A549 (cell line): ENCODE measurements around the gene SHC1. TPM values are rescaled to one million over a fixed set of nuclear protein-coding genes. Genes with fewer than 3 reads are reported as not detected.
A peak's percentile ranks its signal among the peaks of the same experiment; 100 is the strongest.

ENCODE experiments used
- ATAC-seq, 2 experiments: fragments of 200-7000 bp in 1 of 2; fragments of >200 bp in 1 of 2; cut with Nextera tagmentation in 1 of 2; cut with Tn5 transposase in 1 of 2; 3 replicates each; pipeline versions ENCODE4 v1.8.0 to v1.9.1; 2018 to 2020; ENCODE audit warnings: mild to moderate bottlenecking in 1 of 2, moderate library complexity in 1 of 2
- CTCF ChIA-PET: fragments of 300-600 bp; sonication (Branson Sonifier 250); formaldehyde crosslinking; extraction: SDS; loops from one replicate; lab custom pipeline; 2021; ENCODE audit warnings: antibody characterized with exemption, inconsistent platforms; lab: Yijun Ruan, JAX
- POLR2A ChIA-PET: fragments of 350-600 bp; formaldehyde crosslinking; extraction: SDS; loops from one replicate; lab custom pipeline; 2021; ENCODE audit warnings: antibody characterized with exemption, inconsistent platforms; lab: Yijun Ruan, JAX
- DNase-seq, 2 experiments: peaks; one replicate each; pipeline versions ENCODE4 v3.0.0 to v3.0.0-alpha.2; 2011 to 2016; ENCODE audit warnings: low read depth in 1 of 2, low spot score in 1 of 2
- FAIRE-seq: peaks from 2 replicates; lab custom pipeline; 2011; peaks lifted over from hg19 to GRCh38; lab: Jason Lieb, UNC
- H3K27ac ChIP-seq, 2 experiments: fragments of >200 bp; sonication (Bioruptor Twin); formaldehyde crosslinking; 3 replicates each; pipeline ENCODE4 v1.5.1; 2016 to 2017
- H3K4me1 ChIP-seq: fragments of >200 bp; sonication (Bioruptor Twin); formaldehyde crosslinking; 3 replicates; pipeline ENCODE4 v1.6.1; 2016
- H3K4me2 ChIP-seq: fragments of >200 bp; sonication (Bioruptor Twin); formaldehyde crosslinking; 3 replicates; pipeline ENCODE4 v1.6.1; 2016
- H3K4me3 ChIP-seq: fragments of >200 bp; sonication (Bioruptor Twin); formaldehyde crosslinking; 3 replicates; pipeline ENCODE4 v1.5.1; 2016
- H3K9me3 ChIP-seq: fragments of >200 bp; sonication (Bioruptor Twin); formaldehyde crosslinking; 3 replicates; pipeline ENCODE4 v1.6.1; 2016
- BHLHE40 ChIP-seq: IDR thresholded peaks from 2 replicates; pipeline ENCODE4 v1.6.1; 2012; ENCODE audit warnings: low read depth, low read length, inconsistent platforms
- CBX2 ChIP-seq: fragments of 200-600 bp; sonication (generic); IDR thresholded peaks from 2 replicates; pipeline ENCODE4 v1.6.1; 2016; ENCODE audit warnings: low read depth, mild to moderate bottlenecking, borderline replicate concordance
- CEBPB ChIP-seq, 2 experiments: fragments of >200 bp in 1 of 2; sonication (Bioruptor Twin) in 1 of 2; formaldehyde crosslinking in 1 of 2; IDR thresholded peaks; 2 replicates each; pipeline ENCODE4 v1.6.1; 2012 to 2016
- CHD2 ChIP-seq: fragments of 150-350 bp; IDR thresholded peaks from 2 replicates; pipeline ENCODE4 v1.6.1; 2014; ENCODE audit warnings: low read length; ENCODE audit not compliant: partially characterized antibody
- CHD4 ChIP-seq: fragments of 200-600 bp; sonication (generic); IDR thresholded peaks from 2 replicates; pipeline ENCODE4 v1.6.1; 2016; ENCODE audit warnings: antibody characterized with exemption, mild to moderate bottlenecking, borderline replicate concordance
- E2F6 ChIP-seq: IDR thresholded peaks from 2 replicates; pipeline ENCODE4 v1.6.1; 2012; ENCODE audit warnings: low read depth, borderline replicate concordance
- EHMT2 ChIP-seq: fragments of 200-600 bp; sonication (generic); IDR thresholded peaks from 2 replicates; pipeline ENCODE4 v1.6.1; 2016; ENCODE audit warnings: antibody characterized with exemption, low read depth, mild to moderate bottlenecking, moderate library complexity
- ESRRA ChIP-seq: fragments of 150-350 bp; IDR thresholded peaks from 2 replicates; pipeline ENCODE4 v1.6.1; 2014; ENCODE audit warnings: mild to moderate bottlenecking, low read length, borderline replicate concordance
- FOSB ChIP-seq: fragments of 250-450 bp; sonication (Bioruptor Pico); IDR thresholded peaks from 2 replicates; pipeline ENCODE4 v1.5.0; 2020; ENCODE audit warnings: mild to moderate bottlenecking, moderate library complexity
- FOSL2 ChIP-seq, 2 experiments: fragments of 450-650 bp in 1 of 2; fragments of >200 bp in 1 of 2; sonication (Bioruptor Twin) in 1 of 2; formaldehyde crosslinking; IDR thresholded peaks; 2 replicates each; pipeline versions ENCODE4 v1.5.0 to v1.6.1; 2016 to 2020; ENCODE audit warnings: mild to moderate bottlenecking in 1 of 2, moderate library complexity in 1 of 2
- FOXS1 ChIP-seq: fragments of 250-450 bp; sonication (Bioruptor Pico); IDR thresholded peaks from 2 replicates; pipeline ENCODE4 v1.5.0; 2020; ENCODE audit warnings: mild to moderate bottlenecking, moderate library complexity
- HDAC2 ChIP-seq: fragments of 200-600 bp; sonication (generic); IDR thresholded peaks from 2 replicates; pipeline ENCODE4 v1.6.1; 2016
- HOXA7 ChIP-seq: fragments of 250-450 bp; sonication (Bioruptor Pico); IDR thresholded peaks from 2 replicates; pipeline ENCODE4 v1.5.0; 2020; ENCODE audit warnings: mild to moderate bottlenecking, moderate library complexity
- HOXB5 ChIP-seq: fragments of 250-450 bp; sonication (Bioruptor Pico); IDR thresholded peaks from 2 replicates; pipeline ENCODE4 v1.5.0; 2020; ENCODE audit warnings: mild to moderate bottlenecking, moderate library complexity
- JUN ChIP-seq, 2 experiments: fragments of >200 bp; sonication (Bioruptor Twin); formaldehyde crosslinking; IDR thresholded peaks; 2 replicates in 1 of 2; 3 replicates in 1 of 2; pipeline ENCODE4 v1.6.1; 2016 to 2017
- JUNB ChIP-seq: fragments of >200 bp; sonication (Bioruptor Twin); formaldehyde crosslinking; IDR thresholded peaks from 2 replicates; pipeline ENCODE4 v1.6.1; 2016
- KDM5A ChIP-seq: fragments of 200-600 bp; sonication (generic); IDR thresholded peaks from 2 replicates; pipeline ENCODE4 v1.6.1; 2016; ENCODE audit warnings: antibody characterized with exemption, mild to moderate bottlenecking
- MAFK ChIP-seq: fragments of 450-650 bp; IDR thresholded peaks from 2 replicates; pipeline ENCODE4 v1.6.1; 2014; ENCODE audit not compliant: partially characterized antibody
- MAX ChIP-seq: IDR thresholded peaks from 2 replicates; pipeline ENCODE4 v1.6.1; 2012
- MAZ ChIP-seq: fragments of 150-350 bp; IDR thresholded peaks from 2 replicates; pipeline ENCODE4 v1.6.1; 2014; ENCODE audit warnings: antibody characterized with exemption, low read depth, low read length, borderline replicate concordance
- NR3C1 ChIP-seq: fragments of >200 bp; sonication (Bioruptor Twin); formaldehyde crosslinking; IDR thresholded peaks from 3 replicates; pipeline ENCODE4 v1.6.1; 2017
- PHF8 ChIP-seq: fragments of 200-600 bp; sonication (generic); IDR thresholded peaks from 2 replicates; pipeline ENCODE4 v1.6.1; 2016; ENCODE audit warnings: low read depth, mild to moderate bottlenecking, antibody characterized with exemption, moderate library complexity, borderline replicate concordance
- POLR2A ChIP-seq: IDR thresholded peaks from 2 replicates; pipeline ENCODE4 v1.6.1; 2012; ENCODE audit warnings: mild to moderate bottlenecking, low read length
- RAD21 ChIP-seq, 2 experiments: fragments of >200 bp in 1 of 2; sonication (Bioruptor Twin) in 1 of 2; formaldehyde crosslinking in 1 of 2; IDR thresholded peaks in 1 of 2; conservative IDR thresholded peaks in 1 of 2; 2 replicates in 1 of 2; 3 replicates in 1 of 2; pipeline ENCODE4 v1.6.1; 2012 to 2018; ENCODE audit warnings: inconsistent platforms in 1 of 2
- RFX5 ChIP-seq: fragments of 450-650 bp; IDR thresholded peaks from 2 replicates; pipeline ENCODE4 v1.7.1; 2014; ENCODE audit warnings: antibody characterized with exemption, mild to moderate bottlenecking, moderate library complexity
- RNF2 ChIP-seq: fragments of 200-600 bp; sonication (generic); IDR thresholded peaks from 2 replicates; pipeline ENCODE4 v1.6.1; 2016; ENCODE audit warnings: low read depth, mild to moderate bottlenecking, antibody characterized with exemption, moderate library complexity, borderline replicate concordance
- TFCP2L1 ChIP-seq: fragments of 250-450 bp; sonication (Bioruptor Pico); IDR thresholded peaks from 2 replicates; pipeline ENCODE4 v1.5.0; 2021; ENCODE audit warnings: mild to moderate bottlenecking
- TP53 ChIP-seq: fragments of 250-450 bp; sonication (Bioruptor Pico); IDR thresholded peaks from 2 replicates; pipeline ENCODE4 v1.5.0; 2021; ENCODE audit warnings: mild to moderate bottlenecking, moderate library complexity
- ZC3H11A ChIP-seq: fragments of 450-650 bp; IDR thresholded peaks from 2 replicates; pipeline ENCODE4 v1.6.1; 2014; ENCODE audit warnings: antibody characterized with exemption, mild to moderate bottlenecking
- ZFP36 ChIP-seq: fragments of 450-650 bp; IDR thresholded peaks from 2 replicates; pipeline ENCODE4 v1.6.1; 2014; ENCODE audit warnings: borderline replicate concordance; ENCODE audit not compliant: partially characterized antibody
- WGBS: methylation state at CpG from one replicate; pipeline ENCODE4 v1.1.6; 2017; ENCODE audit errors: missing lambda C conversion rate; 5-methylcytosine and 5-hydroxymethylcytosine counted together
- polyA plus RNA-seq, 4 experiments: library from polyadenylated mRNA; depleted of rRNA in 3 of 4; stranded (reverse); fragments of >200 nt; fragmentation: RNase III in 1 of 4; extraction: RNeasy Plus Mini Kit Qiagen cat#74134 plus additional on column Dnase treatment in 1 of 4; gene quantifications; 2 replicates in 3 of 4; 3 replicates in 1 of 4; pipeline ENCODE4 v1.2.3, GENCODE V29; 2011 to 2017
- TF ChIP-seq, protein P1 (sequence below): fragments of 250-450 bp; sonication (Bioruptor Pico); IDR thresholded peaks from 2 replicates; pipeline ENCODE4 v1.5.0; 2021; ENCODE audit warnings: mild to moderate bottlenecking, moderate library complexity, borderline replicate concordance
- TF ChIP-seq, protein P2 (sequence below): fragments of >200 bp; sonication (Bioruptor Twin); formaldehyde crosslinking; IDR thresholded peaks from 3 replicates; pipeline ENCODE4 v1.6.1; 2016
- TF ChIP-seq, protein P3 (sequence below): IDR thresholded peaks from 2 replicates; pipeline ENCODE4 v1.6.1; 2012

Gene SHC1
- polyA plus RNA-seq, 2 of the 4 experiments (the other 2 are of a cell fraction): 118 to 174 TPM

DNA sequence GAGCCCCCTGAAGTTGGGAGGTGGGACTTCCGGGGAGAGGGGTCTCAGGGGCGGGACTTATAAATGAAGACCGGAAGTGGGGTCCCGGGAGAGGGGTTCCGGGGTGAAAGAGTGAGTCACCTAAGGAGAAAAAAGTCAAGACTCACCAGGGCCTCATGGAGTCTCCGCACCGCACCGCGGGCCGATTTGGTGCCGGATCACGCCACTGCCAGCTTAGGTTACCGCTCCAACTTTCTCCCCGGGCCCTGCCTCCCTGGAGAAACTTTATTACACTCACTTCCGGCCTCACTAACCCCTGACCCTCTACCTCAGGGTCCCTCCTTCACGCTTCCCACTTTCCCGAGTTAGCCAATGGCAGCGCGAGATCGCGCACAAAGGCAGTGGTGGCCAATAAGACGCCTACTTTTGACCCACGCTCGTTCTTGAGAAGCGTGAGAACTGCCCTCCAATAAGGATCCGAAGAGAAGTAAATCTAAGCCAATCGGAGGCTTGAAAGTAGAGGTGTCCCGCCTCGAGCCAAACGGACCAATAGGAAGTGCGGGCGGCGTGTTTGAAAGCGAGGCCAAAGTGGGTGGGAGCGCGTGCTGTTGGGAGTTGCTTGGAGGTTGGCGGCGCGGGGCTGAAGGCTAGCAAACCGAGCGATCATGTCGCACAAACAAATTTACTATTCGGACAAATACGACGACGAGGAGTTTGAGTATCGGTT lies 3.7 kb upstream of the SHC1 start, which contains the start of gene CKS1B:
CKS1B (plus strand) TSS at position 580 of the 706 bp plus-strand sequence; CDS start at position 645, 65 bp downstream.
- TF ChIP-seq MAX (peak; percentile 96), HOXA7 (CRISPR knock-in tag) (peak; percentile 89), JUN (IDR thresholded peaks at IDR 0.05) (peak in 1 of 2 experiments; percentile 47; a peak in 1 of 5 replicates), E2F6 (peak; percentile 85), EHMT2 (no peak), CHD2 (peak; percentile 28), JUNB (0 out of 2 replicates have a peak, but pooled peaks have one; percentile 11), TFCP2L1 (CRISPR knock-in tag) (peak; percentile 91), CBX2 (no peak), BHLHE40 (no peak), CHD4 (no peak), ESRRA (no peak), HOXB5 (CRISPR knock-in tag) (peak; percentile 71; the same call in 1 of the 2 replicates), HDAC2 (no peak), RAD21 (conservative IDR thresholded peaks at IDR 0.05 in 1 of 2, IDR thresholded peaks at IDR 0.05 in 1 of 2) (no peak), PHF8 (no peak; the same call in 1 of the 2 replicates), RFX5 (peak; percentile 72; the same call in 1 of the 2 replicates), NR3C1 (no peak), POLR2A (peak; percentile 24; the same call in 1 of the 2 replicates), TP53 (CRISPR knock-in tag) (no peak), CEBPB (IDR thresholded peaks at IDR 0.05) (no peak), MAFK (no peak), KDM5A (peak; percentile 69), FOSB (CRISPR knock-in tag) (peak; percentile 91), ZC3H11A (no peak), RNF2 (no peak), MAZ (no peak), FOXS1 (no peak), FOSL2 (IDR thresholded peaks at IDR 0.05) (peak; percentile 54; the same call in 1 of the 2 replicates), FOSL2 (CRISPR knock-in tag; IDR thresholded peaks at IDR 0.05) (peak; percentile 91), ZFP36 (no peak)
- TF ChIP-seq, protein P1, sequence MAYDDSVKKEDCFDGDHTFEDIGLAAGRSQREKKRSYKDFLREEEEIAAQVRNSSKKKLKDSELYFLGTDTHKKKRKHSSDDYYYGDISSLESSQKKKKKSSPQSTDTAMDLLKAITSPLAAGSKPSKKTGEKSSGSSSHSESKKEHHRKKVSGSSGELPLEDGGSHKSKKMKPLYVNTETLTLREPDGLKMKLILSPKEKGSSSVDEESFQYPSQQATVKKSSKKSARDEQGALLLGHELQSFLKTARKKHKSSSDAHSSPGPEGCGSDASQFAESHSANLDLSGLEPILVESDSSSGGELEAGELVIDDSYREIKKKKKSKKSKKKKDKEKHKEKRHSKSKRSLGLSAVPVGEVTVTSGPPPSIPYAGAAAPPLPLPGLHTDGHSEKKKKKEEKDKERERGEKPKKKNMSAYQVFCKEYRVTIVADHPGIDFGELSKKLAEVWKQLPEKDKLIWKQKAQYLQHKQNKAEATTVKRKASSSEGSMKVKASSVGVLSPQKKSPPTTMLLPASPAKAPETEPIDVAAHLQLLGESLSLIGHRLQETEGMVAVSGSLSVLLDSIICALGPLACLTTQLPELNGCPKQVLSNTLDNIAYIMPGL: peak; percentile 20; the same call in 1 of the 2 replicates
- TF ChIP-seq, protein P2, sequence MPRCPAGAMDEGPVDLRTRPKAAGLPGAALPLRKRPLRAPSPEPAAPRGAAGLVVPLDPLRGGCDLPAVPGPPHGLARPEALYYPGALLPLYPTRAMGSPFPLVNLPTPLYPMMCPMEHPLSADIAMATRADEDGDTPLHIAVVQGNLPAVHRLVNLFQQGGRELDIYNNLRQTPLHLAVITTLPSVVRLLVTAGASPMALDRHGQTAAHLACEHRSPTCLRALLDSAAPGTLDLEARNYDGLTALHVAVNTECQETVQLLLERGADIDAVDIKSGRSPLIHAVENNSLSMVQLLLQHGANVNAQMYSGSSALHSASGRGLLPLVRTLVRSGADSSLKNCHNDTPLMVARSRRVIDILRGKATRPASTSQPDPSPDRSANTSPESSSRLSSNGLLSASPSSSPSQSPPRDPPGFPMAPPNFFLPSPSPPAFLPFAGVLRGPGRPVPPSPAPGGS: 0 out of 3 replicates have a peak, but pooled peaks have one; percentile 67
- TF ChIP-seq, protein P3, sequence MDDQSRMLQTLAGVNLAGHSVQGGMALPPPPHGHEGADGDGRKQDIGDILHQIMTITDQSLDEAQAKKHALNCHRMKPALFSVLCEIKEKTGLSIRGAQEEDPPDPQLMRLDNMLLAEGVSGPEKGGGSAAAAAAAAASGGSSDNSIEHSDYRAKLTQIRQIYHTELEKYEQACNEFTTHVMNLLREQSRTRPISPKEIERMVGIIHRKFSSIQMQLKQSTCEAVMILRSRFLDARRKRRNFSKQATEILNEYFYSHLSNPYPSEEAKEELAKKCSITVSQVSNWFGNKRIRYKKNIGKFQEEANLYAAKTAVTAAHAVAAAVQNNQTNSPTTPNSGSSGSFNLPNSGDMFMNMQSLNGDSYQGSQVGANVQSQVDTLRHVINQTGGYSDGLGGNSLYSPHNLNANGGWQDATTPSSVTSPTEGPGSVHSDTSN: no peak; the same call in 1 of the 2 replicates
- FAIRE-seq (peak; percentile 46), DNase-seq (peak; percentile 99 to 100), ATAC-seq (peak; percentile 65 to 77)
- Histone ChIP-seq H3K4me1 (peaks cover 37% of the 10 kb centered on the region), H3K4me3 (peak within 1 kb of the TSS; percentile 65), H3K9me3 (no peaks in the 10 kb centered on the region), H3K27ac (peak within 1 kb of the TSS; percentile 98 to 100), H3K4me2 (peak within 1 kb of the TSS; percentile 99)
- ChIA-PET POLR2A (interaction anchor here (0.6 to 6.3 kb wide), 18 partner anchors 9 to 379 kb away, joined by 3 to 91 read pairs (median 8); partner anchors contain the start of genes ADAM15, FLAD1, LENEP and PBXIP1), CTCF (no interaction called here)
- under 1% methylated on average over 47 of the region's 47 CpGs for WGBS
